ENCODE results near the gene CAMK1D. TPM values are rescaled to one million over a fixed set of nuclear protein-coding genes. Genes with fewer than 3 reads are reported as not detected.
"Not testable (repeated sequence)": the region's sequence is repeated elsewhere in the genome, so short reads cannot be mapped to it uniquely, and the experiment has no call there.

Gene CAMK1D
- polyA plus RNA-seq, 1 experiment: 8.2 TPM

- no peak for TF ChIP-seq CTCF (IDR thresholded peaks at IDR 0.05; ENCODE audit: low read depth, low read length)
- CTCF ChIA-PET: interaction anchor here (0.7 to 0.9 kb wide), 2 partner anchors 32 to 135 kb away, joined by 3 to 4 read pairs; no protein-coding TSS in a partner anchor
These were observed 393.4 kb downstream of the CAMK1D start for GRCh38 chr10:12742771-12743170.

GRCh38 chr10:12743466-12743865 lies 394.1 kb downstream of the CAMK1D start:
- H3K4me3 ChIP-seq (ENCODE audit: low read depth, low read length); H3K27me3 ChIP-seq (ENCODE audit: control insufficient read depth, insufficient read depth, low read length); H3K9me3 ChIP-seq (ENCODE audit: control insufficient read depth, insufficient read depth, low read length); POLR2A ChIA-PET; DNase-seq (ENCODE audit: low read depth, low spot score); H3K27ac ChIP-seq (ENCODE audit: low read depth, low read length): not testable (repeated sequence)
- CTCF ChIA-PET: interaction anchor here (0.9 kb wide), 1 partner anchor 33 kb away, joined by 3 read pairs; no protein-coding TSS in a partner anchor

More at GRCh38 chr10:12742771-12743170, 393.4 kb downstream of the CAMK1D start:
- POLR2A ChIA-PET: no interaction called here
- Histone ChIP-seq H3K4me3 (ENCODE audit: low read depth, low read length) (no peak overlapping the region), H3K27me3 (ENCODE audit: control insufficient read depth, insufficient read depth, low read length) (peaks cover 2% of the 10 kb centered on the region), H3K9me3 (ENCODE audit: control insufficient read depth, insufficient read depth, low read length) (no peaks in the 10 kb centered on the region), H3K27ac (ENCODE audit: low read depth, low read length) (no peak overlapping the region)
- no peak for DNase-seq (ENCODE audit: low read depth, low spot score)

GRCh38 chr10:12743941-12744340 lies 394.6 kb downstream of the CAMK1D start:
- no peak for DNase-seq (ENCODE audit: low read depth, low spot score)
- Histone ChIP-seq H3K27me3 (ENCODE audit: control insufficient read depth, insufficient read depth, low read length) (peaks cover 2% of the 10 kb centered on the region), H3K9me3 (ENCODE audit: control insufficient read depth, insufficient read depth, low read length) (no peaks in the 10 kb centered on the region), H3K27ac (ENCODE audit: low read depth, low read length) (no peak overlapping the region), H3K4me3 (ENCODE audit: low read depth, low read length) (no peak overlapping the region)
- no peak for TF ChIP-seq CTCF (IDR thresholded peaks at IDR 0.05; ENCODE audit: low read depth, low read length)
- ChIA-PET CTCF (no interaction called here), POLR2A (no interaction called here)

- H3K27me3 ChIP-seq (ENCODE audit: control insufficient read depth, insufficient read depth, low read length): no peaks in the 10 kb centered on the region
- no peak for DNase-seq (ENCODE audit: low read depth, low spot score)
- CTCF ChIA-PET: no interaction called here
- no peaks in the 10 kb centered on the region for H3K9me3 ChIP-seq (ENCODE audit: control insufficient read depth, insufficient read depth, low read length)
- no peak for TF ChIP-seq CTCF (IDR thresholded peaks at IDR 0.05; ENCODE audit: low read depth, low read length)
- POLR2A ChIA-PET: no interaction called here
- no peak overlapping the region for H3K4me3 ChIP-seq (ENCODE audit: low read depth, low read length)
- H3K27ac ChIP-seq (ENCODE audit: low read depth, low read length): no peak overlapping the region
These were observed 398.8 kb downstream of the CAMK1D start for GRCh38 chr10:12748186-12748585.

- DNase-seq (ENCODE audit: low read depth, low spot score): no peak
- ChIA-PET POLR2A (no interaction called here), CTCF (no interaction called here)
- no peaks in the 10 kb centered on the region for H3K27me3 ChIP-seq (ENCODE audit: control insufficient read depth, insufficient read depth, low read length)
- no peaks in the 10 kb centered on the region for H3K9me3 ChIP-seq (ENCODE audit: control insufficient read depth, insufficient read depth, low read length)
- no peak overlapping the region for H3K4me3 ChIP-seq (ENCODE audit: low read depth, low read length)
- H3K27ac ChIP-seq (ENCODE audit: low read depth, low read length): no peak overlapping the region
- no peak for TF ChIP-seq CTCF (IDR thresholded peaks at IDR 0.05; ENCODE audit: low read depth, low read length)
These were observed 400.6 kb downstream of the CAMK1D start for GRCh38 chr10:12749760-12750478.

Data from AG04450 (cell line).